Measurements from ENCODE around the gene MRPS6.
A peak's percentile ranks its signal among the peaks of the same experiment; 100 is the strongest.

Gene MRPS6

GRCh38 chr21:34180407-34180806 lies 107.0 kb downstream of the MRPS6 start:
- peak; percentile 46 for DNase-seq (ENCODE audit: low read depth, low spot score)

DNA sequence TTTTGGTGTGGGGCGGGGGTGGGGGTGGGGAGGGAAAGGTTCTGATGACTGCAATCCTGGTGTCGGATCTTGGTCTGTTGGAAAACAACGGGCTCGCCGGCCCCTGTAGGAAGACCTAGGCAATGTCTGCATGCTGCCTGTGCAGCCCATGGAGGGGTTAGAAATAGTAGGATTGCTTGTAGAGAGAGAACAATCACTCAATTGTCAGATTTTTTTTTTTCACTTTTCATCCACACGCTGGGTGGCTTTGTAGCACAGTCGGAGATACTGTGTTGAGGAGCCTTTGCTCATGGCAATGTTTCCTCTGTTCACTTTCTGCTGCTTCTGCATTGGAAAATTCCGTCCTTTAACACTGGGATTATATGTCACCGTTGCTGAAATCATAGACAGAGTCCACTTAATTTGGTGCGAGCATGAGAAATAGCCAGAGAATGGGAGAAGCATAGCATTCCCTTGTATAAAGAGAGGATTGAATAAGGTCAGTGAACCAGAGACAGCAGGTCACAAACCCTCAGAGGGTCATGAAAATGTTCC lies 107.5 kb downstream of the MRPS6 start:
- no peak for DNase-seq (ENCODE audit: low read depth, low spot score)

DNA sequence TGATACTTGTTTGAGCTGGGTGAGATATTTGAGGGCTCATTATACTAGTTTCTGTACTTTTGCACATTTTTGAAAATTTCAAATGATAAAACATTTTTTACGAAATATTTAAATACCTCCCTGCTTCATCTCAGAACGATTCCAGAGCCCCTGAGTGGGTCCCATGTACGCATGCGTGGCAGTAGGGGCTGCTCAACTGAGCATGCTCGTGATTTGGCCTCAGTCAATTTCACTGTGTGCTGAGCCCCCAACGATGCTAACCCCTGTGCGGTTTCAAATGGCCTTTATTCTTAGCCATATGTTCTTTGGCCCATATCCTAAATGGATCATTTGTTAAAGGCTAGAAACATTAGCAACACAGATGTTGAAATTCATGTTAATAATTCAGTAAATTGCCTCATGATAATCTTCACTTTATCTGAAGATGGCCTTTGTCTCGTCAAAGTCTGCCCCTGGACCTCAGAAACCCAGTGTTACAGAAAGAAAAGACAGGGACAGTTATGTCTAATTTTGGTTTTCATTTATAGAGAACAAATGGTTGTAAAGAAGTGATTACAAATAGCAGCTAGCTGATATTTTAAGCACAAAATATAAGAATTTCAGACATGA lies 108.2 kb downstream of the MRPS6 start:
- DNase-seq (ENCODE audit: low read depth, low spot score): no peak

DNA sequence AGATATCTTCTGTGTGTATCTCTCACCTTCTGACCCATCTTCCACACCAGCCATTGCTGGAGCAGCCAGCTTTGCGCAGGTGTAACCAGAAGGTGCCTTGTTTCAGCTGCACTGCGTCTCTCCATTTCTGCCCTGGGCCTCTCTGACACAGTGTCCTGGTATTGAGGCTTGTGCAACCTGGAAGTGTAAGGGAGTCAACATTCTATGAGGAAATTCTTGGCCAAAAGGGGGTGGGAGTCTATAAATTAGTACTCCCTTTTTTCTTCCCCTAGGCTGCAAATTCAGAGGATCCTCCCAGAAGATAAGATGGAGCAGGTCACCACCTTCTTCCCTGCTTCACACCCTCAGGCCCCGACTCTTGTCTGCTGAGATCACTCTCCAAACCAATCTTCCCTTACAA lies 109.1 kb downstream of the MRPS6 start:
- no peak for DNase-seq (ENCODE audit: low read depth, low spot score)

DNA sequence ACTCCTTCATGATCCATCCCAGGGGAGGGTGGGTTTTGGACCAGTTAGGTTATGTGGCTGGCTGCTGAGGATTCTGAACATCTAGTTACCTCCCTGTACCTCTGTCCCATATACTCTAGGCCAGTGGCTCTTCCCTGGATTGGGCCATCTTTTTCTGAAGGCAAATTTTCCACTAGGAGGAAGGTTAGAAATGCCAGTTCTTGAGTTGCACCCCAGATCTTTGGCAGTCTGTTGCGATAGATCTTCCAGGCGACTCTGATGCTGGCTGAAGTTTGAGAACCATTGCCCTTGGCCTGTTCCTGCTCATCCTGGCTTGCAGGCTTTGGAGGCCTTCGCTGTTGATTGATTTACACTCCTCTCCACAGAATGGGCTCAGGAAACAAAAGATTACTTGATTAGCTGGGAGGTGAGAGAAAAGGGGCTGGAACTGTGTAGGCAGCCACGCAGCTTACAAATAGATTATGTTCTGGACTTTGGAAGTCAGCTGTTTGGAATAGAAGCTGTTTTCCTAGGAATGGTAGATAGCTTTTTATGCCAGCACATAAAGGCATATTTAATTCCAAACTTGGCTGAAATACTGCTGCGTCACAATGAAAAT lies 110.1 kb downstream of the MRPS6 start:
- DNase-seq (ENCODE audit: low read depth, low spot score): no peak

DNA sequence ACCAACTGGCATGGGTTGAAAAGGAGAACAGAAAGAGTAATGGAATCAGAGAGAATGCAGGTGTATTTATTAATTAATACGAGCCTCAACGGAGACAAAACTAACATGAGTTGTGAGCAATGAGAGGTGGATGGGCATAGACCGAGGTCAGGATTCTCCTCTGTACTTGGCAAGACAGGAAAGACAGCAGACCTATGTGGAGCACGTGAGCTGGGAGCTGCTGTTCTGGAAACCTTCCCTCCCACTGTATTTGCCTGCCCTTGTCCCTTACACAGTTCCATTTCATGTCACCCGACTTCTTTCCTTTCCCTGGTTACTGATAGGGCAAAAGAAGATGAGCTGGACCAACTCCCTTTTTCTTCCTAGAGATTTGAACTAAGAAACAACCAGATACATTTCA lies 110.9 kb downstream of the MRPS6 start:
- no peak for DNase-seq (ENCODE audit: low read depth, low spot score)

DNA sequence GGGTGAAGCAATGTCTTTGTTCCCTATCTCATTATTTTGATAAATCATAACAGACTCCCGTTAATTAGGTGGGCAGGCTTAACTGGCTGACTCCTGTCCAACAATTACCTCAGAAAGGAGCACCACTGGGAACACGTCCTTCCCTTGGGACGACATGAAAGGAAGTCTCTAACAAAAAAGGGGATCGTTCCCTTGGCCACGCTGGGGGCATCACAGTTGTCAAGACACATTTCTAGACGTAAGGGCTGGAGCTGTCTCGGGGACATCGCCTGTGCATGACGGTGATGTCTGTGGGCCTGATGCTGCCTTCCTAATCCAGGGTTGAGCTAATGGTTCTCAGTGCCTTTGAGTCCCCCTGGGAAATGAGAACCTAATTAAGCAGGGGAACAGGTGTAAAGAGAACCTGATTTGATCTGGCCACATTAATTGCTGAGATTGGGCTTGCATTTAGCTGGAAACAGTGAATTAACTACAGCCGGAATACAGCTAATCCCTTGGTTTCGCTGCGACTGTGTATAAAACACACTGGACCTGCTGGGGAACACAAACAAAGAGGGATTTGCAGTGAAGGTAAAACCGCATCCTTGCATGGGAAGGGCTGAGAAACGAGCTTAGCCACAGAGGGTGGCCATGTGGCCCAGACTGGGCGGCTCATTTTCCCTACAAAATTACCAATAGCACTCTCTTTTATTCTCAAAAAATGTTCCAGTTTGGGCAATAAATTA lies 111.8 kb downstream of the MRPS6 start:
- DNase-seq (ENCODE audit: low read depth, low spot score): no peak

- peak; percentile 33 for DNase-seq (ENCODE audit: low read depth, low spot score)
Observed at GRCh38 chr21:34186109-34186719, 112.8 kb downstream of the MRPS6 start.

GRCh38 chr21:34187935-34188334 lies 114.6 kb downstream of the MRPS6 start:
- DNase-seq (ENCODE audit: low read depth, low spot score): peak; percentile 58

GRCh38 chr21:34189506-34189905 lies 116.1 kb downstream of the MRPS6 start:
- no peak for DNase-seq (ENCODE audit: low read depth, low spot score)

DNA sequence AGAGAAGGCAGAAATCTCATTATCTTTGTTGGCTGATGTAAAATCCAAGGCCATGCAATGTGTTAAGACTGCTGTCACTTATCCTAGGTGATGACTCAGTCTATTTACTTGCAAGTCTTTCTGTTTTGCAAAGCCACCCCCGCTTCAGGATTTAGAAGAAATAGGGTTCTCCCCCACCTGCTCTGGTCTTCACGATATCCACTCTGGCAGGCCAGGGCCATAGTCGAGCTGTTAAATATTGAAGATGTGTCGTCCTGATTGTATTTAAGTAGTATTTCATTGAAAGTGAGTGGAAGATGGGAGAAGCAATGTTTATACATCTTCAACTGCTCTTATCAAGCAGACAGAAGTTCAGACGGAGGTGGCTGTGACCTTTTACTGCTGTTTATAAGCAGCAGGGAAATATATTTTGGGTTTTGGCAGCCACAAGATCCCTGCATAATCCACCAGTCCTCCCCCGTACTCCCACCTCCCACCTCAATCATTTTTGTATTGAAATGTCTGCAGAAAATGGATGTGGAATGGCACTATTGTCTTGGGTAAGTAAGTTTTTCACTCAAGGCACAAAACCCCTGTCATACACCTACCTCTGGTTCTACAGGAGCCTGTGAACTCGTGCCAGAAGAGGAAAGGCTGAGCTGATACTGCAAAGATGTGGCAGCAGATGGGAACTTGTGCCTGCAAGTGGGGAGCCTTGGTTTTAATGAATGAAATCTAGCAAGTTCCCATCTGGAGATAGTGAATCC lies 117.4 kb downstream of the MRPS6 start:
- no peak for DNase-seq (ENCODE audit: low read depth, low spot score)

DNA sequence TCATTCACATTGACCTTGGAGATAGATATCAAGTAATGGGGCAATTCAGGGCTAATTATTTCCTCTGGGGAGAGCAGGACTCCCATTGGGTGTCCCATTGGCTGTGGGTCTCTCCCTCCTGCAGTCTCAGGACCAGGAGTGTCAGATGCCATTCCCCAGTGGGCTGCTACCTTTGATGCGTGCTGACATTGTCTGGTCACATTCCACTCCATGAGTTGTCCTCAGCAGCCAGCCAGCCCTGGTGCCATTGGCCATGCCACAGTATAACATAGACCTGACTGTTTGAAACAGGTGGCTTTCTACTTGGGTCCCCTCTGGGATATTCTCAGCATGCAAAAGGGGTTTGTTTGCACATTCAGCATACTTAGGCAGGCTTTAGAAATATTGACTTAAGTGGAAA lies 118.5 kb downstream of the MRPS6 start:
- DNase-seq (ENCODE audit: low read depth, low spot score): no peak
